Stimulated activated CD8-positive, alpha-beta memory T cell treated with anti-CD3 and anti-CD28 coated beads, Interleukin-15, amount 100 ng/mL, for 48 hours (primary cell): ENCODE data around the gene CDH23.

Experiments used
- DNase-seq, 2 donors: peaks; one replicate each; pipeline ENCODE4 v3.0.0-alpha.2; 2020; ENCODE audit warnings: low read depth in 2 of 2

CDH23 gene

GRCh38 chr10:71799608-71800453 lies 403.1 kb downstream of the CDH23 start:
- no peak for DNase-seq

- no peak for DNase-seq
Measured at GRCh38 chr10:71801361-71801760, 404.6 kb downstream of the CDH23 start.

- DNase-seq: no peak
Measured at GRCh38 chr10:71802235-71802634, 405.5 kb downstream of the CDH23 start.

- DNase-seq: no peak
Measured at GRCh38 chr10:71802715-71803488, 406.2 kb downstream of the CDH23 start.

GRCh38 chr10:71804077-71804476 lies 407.4 kb downstream of the CDH23 start:
- no peak for DNase-seq

- DNase-seq: no peak
Measured at GRCh38 chr10:71805776-71806703, 409.3 kb downstream of the CDH23 start.

GRCh38 chr10:71806704-71807556 lies 410.2 kb downstream of the CDH23 start:
- DNase-seq: no peak

- DNase-seq: no peak
Measured at GRCh38 chr10:71807557-71808510, 411.1 kb downstream of the CDH23 start.

- no peak for DNase-seq
Measured at GRCh38 chr10:71809628-71810027, 412.9 kb downstream of the CDH23 start.

GRCh38 chr10:71810048-71810750 lies 413.5 kb downstream of the CDH23 start:
- no peak for DNase-seq

- DNase-seq: no peak
Measured at GRCh38 chr10:71811351-71811750, 414.6 kb downstream of the CDH23 start.

GRCh38 chr10:71812016-71812912 lies 415.5 kb downstream of the CDH23 start:
- peak; percentile 56 to 65 for DNase-seq

- DNase-seq: no peak
Measured at GRCh38 chr10:71812913-71813590, 416.3 kb downstream of the CDH23 start.

- no peak for DNase-seq
Measured at GRCh38 chr10:71814922-71815411, 418.2 kb downstream of the CDH23 start.

- DNase-seq: no peak
Measured at GRCh38 chr10:71815515-71816130, 418.9 kb downstream of the CDH23 start.

- no peak for DNase-seq
Measured at GRCh38 chr10:71816421-71816851, 419.7 kb downstream of the CDH23 start.
